BLaER1 treated with 17β-estradiol and CSF1 and Interleukin-3, amounts not matched to agents 10 nM and 100 nM (cell line): Measurements from ENCODE around the gene KIAA0040.

Experiments
- H3K27ac ChIP-seq, 11 experiments: shearing (Covaris generic); formaldehyde crosslinking; 2 replicates each; pipeline ENCODE4 v1.8.1; 2022
- H3K27me3 ChIP-seq, 11 experiments: shearing (Covaris generic); formaldehyde crosslinking; 2 replicates each; pipeline ENCODE4 v1.8.1; 2022
- H3K36me3 ChIP-seq, 11 experiments: shearing (Covaris generic); formaldehyde crosslinking; 2 replicates each; pipeline ENCODE4 v1.8.1; 2022
- H3K4me1 ChIP-seq, 10 experiments: shearing (Covaris generic); formaldehyde crosslinking; 2 replicates each; pipeline ENCODE4 v1.8.1; 2022
- H3K4me2 ChIP-seq, 11 experiments: shearing (Covaris generic); formaldehyde crosslinking; 2 replicates each; pipeline ENCODE4 v1.8.1; 2022
- H3K4me3 ChIP-seq, 10 experiments: shearing (Covaris generic); formaldehyde crosslinking; 2 replicates each; pipeline ENCODE4 v1.8.1; 2022
- H3K9ac ChIP-seq, 11 experiments: shearing (Covaris generic); formaldehyde crosslinking; 2 replicates each; pipeline ENCODE4 v1.8.1; 2022
- H3K9me3 ChIP-seq, 11 experiments: shearing (Covaris generic); formaldehyde crosslinking; replicated peaks in 1 of 11; 2 replicates each; pipeline ENCODE4 v1.8.1; 2022
- H4K20me1 ChIP-seq, 11 experiments: shearing (Covaris generic); formaldehyde crosslinking; 2 replicates each; pipeline ENCODE4 v1.8.1; 2022
- Cebpa-rat ChIP-seq, 11 experiments: shearing (Covaris generic); IDR thresholded peaks; 2 replicates each; pipeline ENCODE4 v1.8.1; 2022

The KIAA0040 gene

GRCh38 chr1:175193527-175193910 lies 943 bp upstream of the KIAA0040 start:
- Histone ChIP-seq H4K20me1 (no peaks in the 10 kb centered on the region), H3K9ac (peak overlapping the region in 3 of 11 experiments; percentile 81; a peak in 2 of 22 replicates), H3K4me3 (0 out of 20 replicates have a peak overlapping the region, but pooled peaks of 1 of the 10 experiments have one; percentile 76), H3K27me3 (no peaks in the 10 kb centered on the region), H3K4me1 (peaks cover 62 to 90% (median 83%) of the 10 kb centered on the region in 10 experiments), H3K36me3 (no peaks in the 10 kb centered on the region), H3K9me3 (no peaks in the 10 kb centered on the region), H3K27ac (peak overlapping the region in 3 of 11 experiments; percentile 39 to 83 (median 72); a peak in 2 of 22 replicates), H3K4me2 (peak overlapping the region in 10 of 11 experiments; percentile 81 to 97 (median 90); a peak in 19 of 22 replicates)
- no peak for TF ChIP-seq Cebpa-rat (IDR thresholded peaks at IDR 0.05)

- Histone ChIP-seq H3K27ac (peak overlapping the region; percentile 62 to 83 (median 73); a peak in 21 of 22 replicates), H3K9me3 (no peaks in the 10 kb centered on the region), H3K36me3 (peaks cover 0 to 8% (median 2%) of the 10 kb centered on the region in 11 experiments; a peak in 5 of 22 replicates), H4K20me1 (no peaks in the 10 kb centered on the region), H3K4me3 (peak overlapping the region; percentile 61 to 82 (median 72)), H3K4me2 (peak overlapping the region; percentile 81 to 97 (median 89)), H3K9ac (peak overlapping the region; percentile 75 to 85 (median 81)), H3K27me3 (no peaks in the 10 kb centered on the region), H3K4me1 (peaks cover 61 to 90% (median 83%) of the 10 kb centered on the region in 10 experiments)
- no peak for TF ChIP-seq Cebpa-rat (IDR thresholded peaks at IDR 0.05)
Measured at GRCh38 chr1:175192111-175192629, 406 bp downstream of the KIAA0040 start.

- no peaks in the 10 kb centered on the region for H3K27me3 ChIP-seq
- peak overlapping the region; percentile 62 to 83 (median 73); a peak in 19 of 22 replicates for H3K27ac ChIP-seq
- peak overlapping the region; percentile 61 to 82 (median 72) for H3K4me3 ChIP-seq
- H3K4me2 ChIP-seq: peak overlapping the region; percentile 81 to 97 (median 89)
- peaks cover 57 to 90% (median 79%) of the 10 kb centered on the region in 10 experiments for H3K4me1 ChIP-seq
- peaks cover 0 to 13% (median 4%) of the 10 kb centered on the region in 11 experiments; a peak in 8 of 22 replicates for H3K36me3 ChIP-seq
- no peaks in the 10 kb centered on the region for H3K9me3 ChIP-seq
- H3K9ac ChIP-seq: peak overlapping the region; percentile 75 to 85 (median 81)
- TF ChIP-seq Cebpa-rat (IDR thresholded peaks at IDR 0.05): peak in 1 of 11 experiments; percentile 12; a peak in 1 of 22 replicates
- no peaks in the 10 kb centered on the region for H4K20me1 ChIP-seq
Measured at GRCh38 chr1:175191659-175192058, 917 bp downstream of the KIAA0040 start.

GRCh38 chr1:175188936-175189335 lies 3.6 kb downstream of the KIAA0040 start:
- no peaks in the 10 kb centered on the region for H3K27me3 ChIP-seq
- no peak for TF ChIP-seq Cebpa-rat (IDR thresholded peaks at IDR 0.05)
- no peaks in the 10 kb centered on the region for H3K9me3 ChIP-seq
- H3K4me1 ChIP-seq: peaks cover 38 to 73% (median 54%) of the 10 kb centered on the region in 10 experiments
- peak overlapping the region in 4 of 11 experiments; percentile 39 to 58 (median 48); a peak in 6 of 22 replicates for H3K9ac ChIP-seq
- H3K36me3 ChIP-seq: peaks cover 0 to 36% (median 6%) of the 10 kb centered on the region in 11 experiments; a peak in 14 of 22 replicates
- H3K4me3 ChIP-seq: peak overlapping the region in 1 of 10 experiments; percentile 4; a peak in 1 of 20 replicates
- H4K20me1 ChIP-seq: no peaks in the 10 kb centered on the region
- H3K27ac ChIP-seq: peak overlapping the region; percentile 52 to 83 (median 73); a peak in 19 of 22 replicates
- peak overlapping the region; percentile 81 to 97 (median 89) for H3K4me2 ChIP-seq

GRCh38 chr1:175186433-175187160 lies 6.0 kb downstream of the KIAA0040 start:
- H4K20me1 ChIP-seq: no peaks in the 10 kb centered on the region; a peak in 2 of 22 replicates
- H3K4me3 ChIP-seq: no peak overlapping the region
- H3K4me2 ChIP-seq: peak overlapping the region in 3 of 11 experiments; percentile 0 to 37 (median 6); a peak in 2 of 22 replicates
- TF ChIP-seq Cebpa-rat (IDR thresholded peaks at IDR 0.05): no peak
- H3K9me3 ChIP-seq: no peaks in the 10 kb centered on the region
- H3K4me1 ChIP-seq: peaks cover 36 to 70% (median 48%) of the 10 kb centered on the region in 10 experiments
- H3K9ac ChIP-seq: no peak overlapping the region
- no peak overlapping the region for H3K27ac ChIP-seq
- no peaks in the 10 kb centered on the region for H3K27me3 ChIP-seq
- H3K36me3 ChIP-seq: peaks cover 0 to 43% (median 16%) of the 10 kb centered on the region in 11 experiments; a peak in 18 of 22 replicates

GRCh38 chr1:175185903-175186302 lies 6.7 kb downstream of the KIAA0040 start:
- no peak overlapping the region for H3K27ac ChIP-seq
- H3K9me3 ChIP-seq: no peaks in the 10 kb centered on the region
- no peaks in the 10 kb centered on the region; a peak in 2 of 22 replicates for H4K20me1 ChIP-seq
- no peak overlapping the region for H3K9ac ChIP-seq
- H3K27me3 ChIP-seq: no peaks in the 10 kb centered on the region
- H3K4me2 ChIP-seq: peak overlapping the region in 2 of 11 experiments; percentile 6 to 37; a peak in 2 of 22 replicates
- H3K36me3 ChIP-seq: peaks cover 0 to 45% (median 16%) of the 10 kb centered on the region in 11 experiments; a peak in 18 of 22 replicates
- no peak overlapping the region for H3K4me3 ChIP-seq
- TF ChIP-seq Cebpa-rat (IDR thresholded peaks at IDR 0.05): peak in 2 of 11 experiments; percentile 28 to 36; a peak in 1 of 22 replicates
- peaks cover 32 to 68% (median 41%) of the 10 kb centered on the region in 10 experiments for H3K4me1 ChIP-seq

GRCh38 chr1:175183586-175183985 lies 9.0 kb downstream of the KIAA0040 start:
- Histone ChIP-seq H3K27me3 (no peaks in the 10 kb centered on the region), H3K36me3 (peaks cover 0 to 45% (median 16%) of the 10 kb centered on the region in 11 experiments; a peak in 18 of 22 replicates), H3K9ac (no peak overlapping the region), H3K9me3 (no peaks in the 10 kb centered on the region), H3K4me3 (no peak overlapping the region), H3K4me1 (peaks cover 20 to 65% (median 32%) of the 10 kb centered on the region in 10 experiments), H3K27ac (no peak overlapping the region), H3K4me2 (no peak overlapping the region), H4K20me1 (no peaks in the 10 kb centered on the region; a peak in 2 of 22 replicates)
- TF ChIP-seq Cebpa-rat (IDR thresholded peaks at IDR 0.05): no peak

GRCh38 chr1:175182201-175182746 lies 10.3 kb downstream of the KIAA0040 start:
- Histone ChIP-seq H3K27ac (no peak overlapping the region), H3K4me3 (no peak overlapping the region), H3K4me2 (no peak overlapping the region), H3K27me3 (no peaks in the 10 kb centered on the region), H3K9me3 (no peaks in the 10 kb centered on the region), H3K36me3 (peaks cover 6 to 53% (median 18%) of the 10 kb centered on the region in 11 experiments; a peak in 21 of 22 replicates), H3K9ac (no peak overlapping the region), H4K20me1 (no peaks in the 10 kb centered on the region; a peak in 2 of 22 replicates), H3K4me1 (peaks cover 14 to 52% (median 23%) of the 10 kb centered on the region in 10 experiments; a peak in 19 of 20 replicates)
- TF ChIP-seq Cebpa-rat (IDR thresholded peaks at IDR 0.05): no peak
